Measurements from ENCODE around the gene DOK6. TPM values are rescaled to one million over a fixed set of nuclear protein-coding genes. Genes with fewer than 3 reads are reported as not detected.

Gene DOK6
- total and polyA plus RNA-seq, 2 donors (not counting 1 experiment from before 2014, with no cell fraction given), result not detected

DNA sequence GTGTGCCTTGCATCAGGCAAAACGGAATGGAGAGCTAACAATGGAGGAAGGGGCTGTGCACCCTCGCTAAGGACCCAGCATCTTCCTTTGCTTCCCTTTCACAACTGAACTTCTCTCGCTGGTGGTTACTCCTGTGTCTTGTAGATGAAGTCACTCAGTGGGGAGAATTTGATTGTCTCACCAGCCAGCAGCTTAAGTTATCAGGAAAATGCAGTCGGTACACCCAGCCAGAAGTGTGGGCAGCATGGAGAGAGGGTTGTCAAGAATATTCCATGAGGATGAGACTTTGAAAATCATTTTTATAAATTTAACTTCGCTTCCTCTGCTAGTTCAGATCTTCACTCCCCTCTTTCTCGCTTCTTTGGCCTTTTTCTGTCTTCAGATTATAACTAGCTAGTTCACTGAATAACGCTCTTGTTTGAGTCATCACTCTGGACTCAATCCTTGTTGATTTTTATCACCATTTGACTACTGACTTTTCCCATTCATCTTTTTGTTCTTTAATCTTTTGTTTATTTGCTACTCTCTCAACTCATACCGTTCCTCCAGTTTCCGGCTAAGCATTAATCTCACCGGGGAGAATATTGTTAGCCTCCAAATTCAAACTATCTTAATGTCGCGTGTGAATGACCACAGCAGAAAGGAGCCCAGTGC, 325.3 kb downstream of the DOK6 start:
- no peak overlapping the region for H2AFZ ChIP-seq (ENCODE audit: insufficient read depth, low read depth, low read length, poor library complexity, severe bottlenecking)
- CTCF ChIA-PET, result no interaction called here
- 61% methylated on average over 3 of the region's 12 CpGs for WGBS (ENCODE audit: insufficient coverage)
- no peak overlapping the region for H3K4me2 ChIP-seq (replicated peaks; ENCODE audit: low read depth, low read length, poor library complexity, severe bottlenecking)
- Mint-ChIP-seq H3K4me1 (no peaks in the 10 kb centered on the region), H3K4me3 (no peak overlapping the region), H3K9me3 (ENCODE audit: insufficient read depth) (no peaks in the 10 kb centered on the region), H3K27me3 (no peaks in the 10 kb centered on the region), H3K27ac (no peak overlapping the region)
- no peaks in the 10 kb centered on the region for H3K4me1 ChIP-seq (ENCODE audit: control insufficient read depth in 2 of 2, insufficient read depth in 2 of 2, low read length in 2 of 2)
- no peaks in the 10 kb centered on the region for H3K9me3 ChIP-seq (ENCODE audit: control extremely low read depth in 1 of 3, control insufficient read depth in 2 of 3, insufficient read depth in 1 of 3, low read length in 2 of 3)
- H3K27me3 ChIP-seq (replicated peaks in 1 of 4; ENCODE audit: control extremely low read depth in 1 of 4, control insufficient read depth in 3 of 4, insufficient read depth in 4 of 4, low read length in 3 of 4), result no peaks in the 10 kb centered on the region
- no peak for TF ChIP-seq EZH2 (IDR thresholded peaks at IDR 0.05; ENCODE audit: borderline replicate concordance, insufficient read depth, low read depth, low read length, poor library complexity, severe bottlenecking)
- TF ChIP-seq, protein P1, sequence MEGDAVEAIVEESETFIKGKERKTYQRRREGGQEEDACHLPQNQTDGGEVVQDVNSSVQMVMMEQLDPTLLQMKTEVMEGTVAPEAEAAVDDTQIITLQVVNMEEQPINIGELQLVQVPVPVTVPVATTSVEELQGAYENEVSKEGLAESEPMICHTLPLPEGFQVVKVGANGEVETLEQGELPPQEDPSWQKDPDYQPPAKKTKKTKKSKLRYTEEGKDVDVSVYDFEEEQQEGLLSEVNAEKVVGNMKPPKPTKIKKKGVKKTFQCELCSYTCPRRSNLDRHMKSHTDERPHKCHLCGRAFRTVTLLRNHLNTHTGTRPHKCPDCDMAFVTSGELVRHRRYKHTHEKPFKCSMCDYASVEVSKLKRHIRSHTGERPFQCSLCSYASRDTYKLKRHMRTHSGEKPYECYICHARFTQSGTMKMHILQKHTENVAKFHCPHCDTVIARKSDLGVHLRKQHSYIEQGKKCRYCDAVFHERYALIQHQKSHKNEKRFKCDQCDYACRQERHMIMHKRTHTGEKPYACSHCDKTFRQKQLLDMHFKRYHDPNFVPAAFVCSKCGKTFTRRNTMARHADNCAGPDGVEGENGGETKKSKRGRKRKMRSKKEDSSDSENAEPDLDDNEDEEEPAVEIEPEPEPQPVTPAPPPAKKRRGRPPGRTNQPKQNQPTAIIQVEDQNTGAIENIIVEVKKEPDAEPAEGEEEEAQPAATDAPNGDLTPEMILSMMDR (IDR thresholded peaks at IDR 0.05), result no peak
- H4K20me1 ChIP-seq (ENCODE audit: control insufficient read depth, insufficient read depth, low read length, poor library complexity, severe bottlenecking), result no peaks in the 10 kb centered on the region
- no peak overlapping the region for H3K4me3 ChIP-seq (ENCODE audit: control extremely low read depth in 1 of 5, extremely low read depth in 1 of 5, insufficient read depth in 1 of 5, low read depth in 2 of 5, low read length in 4 of 5)
- H3K79me2 ChIP-seq (ENCODE audit: control insufficient read depth, insufficient read depth, low read length), result no peaks in the 10 kb centered on the region
- no peak overlapping the region for H3K27ac ChIP-seq (ENCODE audit: low read length in 2 of 2)
- H3K36me3 ChIP-seq (replicated peaks in 1 of 2; ENCODE audit: control extremely low read depth in 1 of 2, control insufficient read depth in 1 of 2, extremely low read depth in 1 of 2, insufficient read depth in 2 of 2, low read length in 1 of 2), result no peaks in the 10 kb centered on the region
- POLR2A ChIA-PET, result no interaction called here
- no peak overlapping the region for H3K9ac ChIP-seq (ENCODE audit: low read length)
- no peak for ATAC-seq (ENCODE audit: low read depth)
- no peak for DNase-seq
- intact Hi-C loops (cut with micrococcal nuclease), result no loop called here

DNA sequence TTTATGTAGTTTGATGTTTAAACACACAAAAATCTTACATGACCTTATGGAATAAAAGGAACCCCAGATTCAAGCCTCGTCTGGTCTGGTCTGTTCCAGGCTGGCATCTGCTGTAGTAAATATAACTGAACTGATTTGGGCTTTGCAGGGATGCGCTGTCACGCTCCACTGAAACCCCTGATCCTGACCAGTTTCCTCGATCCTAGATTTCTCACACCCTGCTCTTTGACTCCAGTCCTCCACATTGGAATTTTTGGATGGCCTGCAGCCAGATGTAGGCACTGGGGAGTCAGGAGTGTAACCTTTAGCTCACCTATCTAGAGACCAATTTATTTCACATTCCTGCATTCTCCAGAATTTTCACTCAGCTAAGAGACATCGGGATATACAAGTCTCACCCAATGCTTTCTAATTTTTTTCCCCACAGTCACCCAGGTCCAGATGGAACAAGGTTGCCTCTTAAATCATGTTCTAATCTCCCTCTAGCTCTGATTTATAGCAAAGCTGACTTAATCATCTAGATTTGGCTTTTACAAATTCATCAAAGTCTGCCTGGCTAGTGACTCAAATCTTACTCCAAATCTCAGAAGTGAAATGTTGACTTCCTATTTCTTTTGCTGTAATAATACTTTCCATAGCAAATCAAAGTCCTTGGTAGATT, 327.4 kb downstream of the DOK6 start:
- H3K4me1 Mint-ChIP-seq, result no peaks in the 10 kb centered on the region
- TF ChIP-seq, protein P1 (IDR thresholded peaks at IDR 0.05), result no peak
- TF ChIP-seq EZH2 (IDR thresholded peaks at IDR 0.05; ENCODE audit: borderline replicate concordance, insufficient read depth, low read depth, low read length, poor library complexity, severe bottlenecking), result no peak
- ChIA-PET CTCF (no interaction called here), POLR2A (no interaction called here)
- no peak overlapping the region for H3K4me2 ChIP-seq (replicated peaks; ENCODE audit: low read depth, low read length, poor library complexity, severe bottlenecking)
- no peak for ATAC-seq (ENCODE audit: low read depth)
- no peak overlapping the region for H3K27ac ChIP-seq (ENCODE audit: low read length in 2 of 2)
- no peaks in the 10 kb centered on the region for H4K20me1 ChIP-seq (ENCODE audit: control insufficient read depth, insufficient read depth, low read length, poor library complexity, severe bottlenecking)
- no peaks in the 10 kb centered on the region for H3K9me3 Mint-ChIP-seq (ENCODE audit: insufficient read depth)
- no peaks in the 10 kb centered on the region for H3K27me3 Mint-ChIP-seq
- H3K27ac Mint-ChIP-seq, result no peak overlapping the region
- no peaks in the 10 kb centered on the region for H3K36me3 ChIP-seq (replicated peaks in 1 of 2; ENCODE audit: control extremely low read depth in 1 of 2, control insufficient read depth in 1 of 2, extremely low read depth in 1 of 2, insufficient read depth in 2 of 2, low read length in 1 of 2)
- 89% methylated on average over 5 of the region's 5 CpGs for WGBS (ENCODE audit: insufficient coverage)
- no peak for DNase-seq
- no peak overlapping the region for H3K4me3 Mint-ChIP-seq
- no peak overlapping the region for H3K9ac ChIP-seq (ENCODE audit: low read length)
- no peaks in the 10 kb centered on the region for H3K9me3 ChIP-seq (ENCODE audit: control extremely low read depth in 1 of 3, control insufficient read depth in 2 of 3, insufficient read depth in 1 of 3, low read length in 2 of 3)
- H2AFZ ChIP-seq (ENCODE audit: insufficient read depth, low read depth, low read length, poor library complexity, severe bottlenecking), result no peak overlapping the region
- H3K4me3 ChIP-seq (ENCODE audit: control extremely low read depth in 1 of 5, extremely low read depth in 1 of 5, insufficient read depth in 1 of 5, low read depth in 2 of 5, low read length in 4 of 5), result no peak overlapping the region
- no peaks in the 10 kb centered on the region for H3K79me2 ChIP-seq (ENCODE audit: control insufficient read depth, insufficient read depth, low read length)
- H3K4me1 ChIP-seq (ENCODE audit: control insufficient read depth in 2 of 2, insufficient read depth in 2 of 2, low read length in 2 of 2), result no peaks in the 10 kb centered on the region
- intact Hi-C loops (cut with micrococcal nuclease), result no loop called here
- H3K27me3 ChIP-seq (replicated peaks in 1 of 4; ENCODE audit: control extremely low read depth in 1 of 4, control insufficient read depth in 3 of 4, insufficient read depth in 4 of 4, low read length in 3 of 4), result no peaks in the 10 kb centered on the region

All from B cell (primary cell).